ENCODE measurements around the gene SUZ12.
A peak's percentile ranks its signal among the peaks of the same experiment; 100 is the strongest.
"Not testable (repeated sequence)": the region's sequence is repeated elsewhere in the genome, so short reads cannot be mapped to it uniquely, and the experiment has no call there.

The SUZ12 gene

GRCh38 chr17:31936615-31937609, at the start of gene SUZ12:
TSS of gene SUZ12 (plus strand) at chr17:31937007. CDS start at chr17:31937247, 240 bp downstream.
- DNase-seq (ENCODE audit: low read depth in 1 of 2, low spot score in 1 of 2), result peak; percentile 14 to 93
- in situ Hi-C loops (cut with HindIII; ENCODE audit: low pct_unique_long_range_greater_than_20kb, low sequenced_read_pairs), result not testable (repeated sequence)

GRCh38 chr17:31888124-31888523, 48.7 kb upstream of the SUZ12 start:
- no peak for DNase-seq (ENCODE audit: low read depth in 1 of 2, low spot score in 1 of 2)
- TF ChIP-seq JUND (IDR thresholded peaks at IDR 0.05; ENCODE audit: low read depth), result no peak
- in situ Hi-C loops (cut with HindIII; ENCODE audit: low pct_unique_long_range_greater_than_20kb, low sequenced_read_pairs), result no loop called here

- in situ Hi-C loops (cut with HindIII; ENCODE audit: low pct_unique_long_range_greater_than_20kb, low sequenced_read_pairs), result no loop called here
- peak in 1 of 2 experiments; percentile 18 for DNase-seq (ENCODE audit: low read depth in 1 of 2, low spot score in 1 of 2)
These were observed 35.9 kb upstream of the SUZ12 start for GRCh38 chr17:31900877-31901276.

GRCh38 chr17:31902693-31903092, 34.1 kb upstream of the SUZ12 start:
- in situ Hi-C loops (cut with HindIII; ENCODE audit: low pct_unique_long_range_greater_than_20kb, low sequenced_read_pairs), result no loop called here
- TF ChIP-seq JUND (IDR thresholded peaks at IDR 0.05; ENCODE audit: low read depth), result no peak
- no peak for DNase-seq (ENCODE audit: low read depth in 1 of 2, low spot score in 1 of 2)

More at GRCh38 chr17:31900877-31901276, 35.9 kb upstream of the SUZ12 start:
- TF ChIP-seq JUND (IDR thresholded peaks at IDR 0.05; ENCODE audit: low read depth), result no peak

- DNase-seq (ENCODE audit: low read depth in 1 of 2, low spot score in 1 of 2), result no peak
- no peak for TF ChIP-seq JUND (IDR thresholded peaks at IDR 0.05; ENCODE audit: low read depth)
- in situ Hi-C loops (cut with HindIII; ENCODE audit: low pct_unique_long_range_greater_than_20kb, low sequenced_read_pairs), result no loop called here
These were observed 33.4 kb upstream of the SUZ12 start for GRCh38 chr17:31903401-31903800.

- DNase-seq (ENCODE audit: low read depth in 1 of 2, low spot score in 1 of 2), result peak in 1 of 2 experiments; percentile 47
- TF ChIP-seq JUND (IDR thresholded peaks at IDR 0.05; ENCODE audit: low read depth), result no peak
- in situ Hi-C loops (cut with HindIII; ENCODE audit: low pct_unique_long_range_greater_than_20kb, low sequenced_read_pairs), result no loop called here
These were observed 29.4 kb upstream of the SUZ12 start for GRCh38 chr17:31907342-31907962.

GRCh38 chr17:31908386-31908785, 28.4 kb upstream of the SUZ12 start:
- no peak for TF ChIP-seq JUND (IDR thresholded peaks at IDR 0.05; ENCODE audit: low read depth)

GRCh38 chr17:31912705-31913104, 24.1 kb upstream of the SUZ12 start:
- in situ Hi-C loops (cut with HindIII; ENCODE audit: low pct_unique_long_range_greater_than_20kb, low sequenced_read_pairs), result not testable (repeated sequence)
- DNase-seq (ENCODE audit: low read depth in 1 of 2, low spot score in 1 of 2), result peak in 1 of 2 experiments; percentile 35

More at GRCh38 chr17:31908386-31908785, 28.4 kb upstream of the SUZ12 start:
- DNase-seq (ENCODE audit: low read depth in 1 of 2, low spot score in 1 of 2), result no peak
- in situ Hi-C loops (cut with HindIII; ENCODE audit: low pct_unique_long_range_greater_than_20kb, low sequenced_read_pairs), result no loop called here

- in situ Hi-C loops (cut with HindIII; ENCODE audit: low pct_unique_long_range_greater_than_20kb, low sequenced_read_pairs), result no loop called here
- no peak for DNase-seq (ENCODE audit: low read depth in 1 of 2, low spot score in 1 of 2)
These were observed 21.2 kb upstream of the SUZ12 start for GRCh38 chr17:31915456-31916100.

GRCh38 chr17:31916491-31917064, 20.2 kb upstream of the SUZ12 start:
- no peak for TF ChIP-seq JUND (IDR thresholded peaks at IDR 0.05; ENCODE audit: low read depth)
- in situ Hi-C loops (cut with HindIII; ENCODE audit: low pct_unique_long_range_greater_than_20kb, low sequenced_read_pairs), result no loop called here
- DNase-seq (ENCODE audit: low read depth in 1 of 2, low spot score in 1 of 2), result no peak

More at GRCh38 chr17:31915456-31916100, 21.2 kb upstream of the SUZ12 start:
- TF ChIP-seq JUND (IDR thresholded peaks at IDR 0.05; ENCODE audit: low read depth), result no peak

- DNase-seq (ENCODE audit: low read depth in 1 of 2, low spot score in 1 of 2), result no peak
- in situ Hi-C loops (cut with HindIII; ENCODE audit: low pct_unique_long_range_greater_than_20kb, low sequenced_read_pairs), result no loop called here
- TF ChIP-seq JUND (IDR thresholded peaks at IDR 0.05; ENCODE audit: low read depth), result no peak
These were observed 19.7 kb upstream of the SUZ12 start for GRCh38 chr17:31917065-31917529.

- in situ Hi-C loops (cut with HindIII; ENCODE audit: low pct_unique_long_range_greater_than_20kb, low sequenced_read_pairs); DNase-seq (ENCODE audit: low read depth in 1 of 2, low spot score in 1 of 2): not testable (repeated sequence)
These were observed 19.1 kb upstream of the SUZ12 start for GRCh38 chr17:31917721-31918120.
